ENCODE measurements around the gene CD27. TPM values are rescaled to one million over a fixed set of nuclear protein-coding genes. Genes with fewer than 3 reads are reported as not detected.
"Not testable (repeated sequence)": the region's sequence is repeated elsewhere in the genome, so short reads cannot be mapped to it uniquely, and the experiment has no call there.

The CD27 gene
- total RNA-seq, 1 donor from 2014 or later, result 0.16 TPM

- intact Hi-C loops (cut with micrococcal nuclease), result loop anchor here (2.0 kb wide), 1 partner anchor 47 kb away; no protein-coding TSS in a partner anchor
- Histone ChIP-seq H3K9me3 (replicated peaks) (no peaks in the 10 kb centered on the region), H3K4me1 (peaks cover 35% of the 10 kb centered on the region)
These were observed 25.0 kb downstream of the CD27 start for GRCh38 chr12:6469609-6470374.

GRCh38 chr12:6470375-6471163 lies 25.8 kb downstream of the CD27 start, which contains the start of gene VAMP1:
Gene VAMP1 (minus strand): TSS chr12:6470677. CDS start chr12:6470531, 146 bp downstream.
- intact Hi-C loops (cut with micrococcal nuclease), result loop anchor here (2.0 kb wide), 1 partner anchor 48 kb away; no protein-coding TSS in a partner anchor
- TF ChIP-seq CTCF (IDR thresholded peaks at IDR 0.05; ENCODE audit: borderline replicate concordance), result peak; percentile 41
- peaks cover 34% of the 10 kb centered on the region for H3K4me1 ChIP-seq
- peaks cover 11% of the 10 kb centered on the region for H3K36me3 ChIP-seq
- DNase-seq, result peak; percentile 98
- peak within 1 kb of the TSS; percentile 92 for H3K27ac ChIP-seq (replicated peaks)
- no peaks in the 10 kb centered on the region for H3K27me3 ChIP-seq (ENCODE audit: low read depth)
- H3K9me3 ChIP-seq (replicated peaks), result no peaks in the 10 kb centered on the region
- peak within 1 kb of the TSS; percentile 81 for H3K4me3 ChIP-seq

More at GRCh38 chr12:6469609-6470374, 25.0 kb downstream of the CD27 start:
- H3K27ac ChIP-seq (replicated peaks), result peak overlapping the region; percentile 92
- no peaks in the 10 kb centered on the region for H3K27me3 ChIP-seq (ENCODE audit: low read depth)
- peaks cover 16% of the 10 kb centered on the region for H3K36me3 ChIP-seq
- H3K4me3 ChIP-seq, result peak overlapping the region; percentile 81
- no peak for TF ChIP-seq CTCF (IDR thresholded peaks at IDR 0.05; ENCODE audit: borderline replicate concordance)
- DNase-seq, result no peak

GRCh38 chr12:6471989-6472360 lies 27.2 kb downstream of the CD27 start:
- TF ChIP-seq CTCF (IDR thresholded peaks at IDR 0.05; ENCODE audit: borderline replicate concordance), result no peak
- Histone ChIP-seq H3K4me1 (peaks cover 30% of the 10 kb centered on the region), H3K27me3 (ENCODE audit: low read depth) (no peaks in the 10 kb centered on the region), H3K36me3 (no peaks in the 10 kb centered on the region), H3K4me3 (no peak overlapping the region), H3K27ac (replicated peaks) (no peak overlapping the region), H3K9me3 (replicated peaks) (no peaks in the 10 kb centered on the region)
- intact Hi-C loops (cut with micrococcal nuclease), result loop anchor here (2.0 kb wide), 1 partner anchor 49 kb away; no protein-coding TSS in a partner anchor
- no peak for DNase-seq

GRCh38 chr12:6472491-6472890 lies 27.7 kb downstream of the CD27 start:
- intact Hi-C loops (cut with micrococcal nuclease), result no loop called here
- Histone ChIP-seq H3K4me1 (peaks cover 30% of the 10 kb centered on the region), H3K27ac (replicated peaks) (no peak overlapping the region), H3K9me3 (replicated peaks) (no peaks in the 10 kb centered on the region), H3K27me3 (ENCODE audit: low read depth) (no peaks in the 10 kb centered on the region), H3K36me3 (no peaks in the 10 kb centered on the region), H3K4me3 (no peak overlapping the region)
- DNase-seq, result no peak
- no peak for TF ChIP-seq CTCF (IDR thresholded peaks at IDR 0.05; ENCODE audit: borderline replicate concordance)

- H3K9me3 ChIP-seq (replicated peaks); H3K36me3 ChIP-seq; DNase-seq; intact Hi-C loops (cut with micrococcal nuclease); H3K4me1 ChIP-seq; H3K27ac ChIP-seq (replicated peaks); H3K27me3 ChIP-seq (ENCODE audit: low read depth); H3K4me3 ChIP-seq: not testable (repeated sequence)
These were observed 30.6 kb downstream of the CD27 start for GRCh38 chr12:6475233-6475975.

All from left ventricle myocardium inferior (tissue), 1 donor.